HepG2 (cell line): ENCODE results near the gene ATP1A2. TPM values are rescaled to one million over a fixed set of nuclear protein-coding genes. Genes with fewer than 3 reads are reported as not detected.

Experiments
- ATAC-seq: fragments of 200-7000 bp; cut with Tn5 transposase; 3 replicates; pipeline ENCODE4 v1.9.1; 2020; ENCODE audit warnings: mild to moderate bottlenecking, moderate library complexity
- BruUV-seq: library from RNA; stranded (reverse); fragments of 400-500 nt; replicated peaks from 2 replicates; lab custom pipeline; 2021; lab: Mats Ljungman, UMichigan
- CTCF ChIA-PET: fragments of 300-600 bp; formaldehyde crosslinking; extraction: SDS; loops from one replicate; lab custom pipeline; 2021; ENCODE audit warnings: low total read pairs, inconsistent platforms, low intra/inter-chr PET ratio; lab: Yijun Ruan, JAX
- POLR2A ChIA-PET: fragments of 350-600 bp; sonication (Branson Sonifier 250); formaldehyde crosslinking; loops from one replicate; lab custom pipeline; 2020; ENCODE audit warnings: antibody characterized with exemption, inconsistent platforms; lab: Yijun Ruan, JAX
- DNase-seq: peaks from one replicate; pipeline ENCODE4 v3.0.0-alpha.2; 2015; ENCODE audit warnings: low spot score
- FAIRE-seq: peaks from 3 replicates; lab custom pipeline; 2011; peaks lifted over from hg19 to GRCh38; lab: Jason Lieb, UNC
- H2AFZ ChIP-seq: one replicate; pipeline ENCODE4 v1.6.1; 2011; ENCODE audit warnings: low read length, inconsistent platforms
- H3K27ac ChIP-seq: fragments of 300-600 bp; 3 replicates; pipeline ENCODE4 v1.8.0; 2011; ENCODE audit warnings: mixed run types, mild to moderate bottlenecking, mixed read lengths, low read length, inconsistent platforms; ENCODE audit not compliant: insufficient read depth; ENCODE audit errors: extremely low read length
- H3K27me3 ChIP-seq, 2 experiments: fragments of 200-600 bp in 1 of 2; 2 replicates in 1 of 2; 3 replicates in 1 of 2; pipeline versions ENCODE4 v1.6.0 to v1.8.0; 2011; ENCODE audit warnings: low read length in 2 of 2, mild to moderate bottlenecking in 2 of 2, moderate library complexity in 2 of 2, inconsistent platforms in 1 of 2; ENCODE audit not compliant: insufficient read depth in 2 of 2, control insufficient read depth in 1 of 2
- H3K36me3 ChIP-seq, 2 experiments: fragments of 200-600 bp in 1 of 2; replicated peaks in 1 of 2; 2 replicates in 1 of 2; 3 replicates in 1 of 2; pipeline versions ENCODE4 v1.5.1 to v1.8.0; 2011; ENCODE audit warnings: low read length in 2 of 2, inconsistent platforms in 1 of 2; ENCODE audit not compliant: insufficient read depth in 2 of 2, control insufficient read depth in 1 of 2
- H3K4me1 ChIP-seq: 2 replicates; pipeline ENCODE4 v1.5.1; 2012; ENCODE audit warnings: low read length, inconsistent platforms; ENCODE audit not compliant: insufficient read depth
- H3K4me2 ChIP-seq: 2 replicates; pipeline ENCODE4 v1.6.0; 2011; ENCODE audit warnings: low read depth, low read length, inconsistent platforms
- H3K4me3 ChIP-seq, 3 experiments: fragments of 200-600 bp in 1 of 3; sonication (generic), shearing (Covaris generic) in 1 of 3; replicated peaks in 1 of 3; 2 replicates each; pipeline ENCODE4 v1.5.1; 2011 to 2016; ENCODE audit warnings: low read length in 3 of 3, inconsistent platforms in 2 of 3, low read depth in 2 of 3, mild to moderate bottlenecking in 2 of 3, control low read depth in 1 of 3, mixed read lengths in 1 of 3; ENCODE audit not compliant: insufficient read depth in 1 of 3
- H3K79me2 ChIP-seq: one replicate; pipeline ENCODE4 v1.6.1; 2011; ENCODE audit warnings: low read length, inconsistent platforms; ENCODE audit not compliant: insufficient read depth
- H3K9ac ChIP-seq: 2 replicates; pipeline ENCODE4 v1.6.0; 2011; ENCODE audit warnings: mild to moderate bottlenecking, low read depth, low read length, inconsistent platforms; ENCODE audit not compliant: insufficient read depth
- H3K9me3 ChIP-seq: 2 replicates; pipeline ENCODE4 v1.5.1; 2012; ENCODE audit warnings: mild to moderate bottlenecking, low read length
- H4K20me1 ChIP-seq: 2 replicates; pipeline ENCODE4 v1.6.0; 2011; ENCODE audit warnings: inconsistent platforms, mild to moderate bottlenecking, low read length, moderate library complexity; ENCODE audit not compliant: insufficient read depth
- ATAD3A ChIP-seq: sonication (generic); formaldehyde crosslinking; IDR thresholded peaks from 2 replicates; pipeline ENCODE4 v1.4.0; 2020; ENCODE audit warnings: missing genetic modification reagents
- CEBPB ChIP-seq: IDR thresholded peaks from 2 replicates; pipeline ENCODE4 v1.6.1; 2011; ENCODE audit warnings: low read depth, low read length, improper control_type of control experiment, borderline replicate concordance
- EHMT2 ChIP-seq: fragments of 200-600 bp; sonication (generic); IDR thresholded peaks from 2 replicates; pipeline ENCODE4 v1.7.0; 2017; ENCODE audit warnings: antibody characterized with exemption, low read depth, low read length, borderline replicate concordance
- MIER2 ChIP-seq: IDR thresholded peaks from 2 replicates; pipeline ENCODE4 v1.6.1; 2016; ENCODE audit warnings: missing biosample characterization, missing genetic modification reagents
- MTF2 ChIP-seq: sonication (generic); formaldehyde crosslinking; IDR thresholded peaks from 2 replicates; pipeline ENCODE4 v1.5.0; 2020; ENCODE audit warnings: missing genetic modification reagents, borderline replicate concordance
- TCF12 ChIP-seq, 2 experiments: fragments of 450-650 bp in 1 of 2; sonication (generic) in 1 of 2; formaldehyde crosslinking in 1 of 2; IDR thresholded peaks; 2 replicates each; pipeline versions ENCODE4 v1.6.1 to v1.8.0; 2017 to 2022; ENCODE audit warnings: antibody characterized with exemption in 1 of 2, mild to moderate bottlenecking in 1 of 2, missing genetic modification reagents in 1 of 2, moderate library complexity in 1 of 2
- TEF ChIP-seq: sonication (generic); formaldehyde crosslinking; IDR thresholded peaks from 2 replicates; pipeline ENCODE4 v1.5.0; 2020; ENCODE audit warnings: missing genetic modification reagents
- ZMYM3 ChIP-seq: sonication (generic); formaldehyde crosslinking; IDR thresholded peaks from 2 replicates; pipeline ENCODE4 v1.5.1; 2020; ENCODE audit warnings: mild to moderate bottlenecking, missing genetic modification reagents
- ZNF263 ChIP-seq: sonication (generic); formaldehyde crosslinking; IDR thresholded peaks from 2 replicates; pipeline ENCODE4 v1.4.0; 2020; ENCODE audit warnings: missing genetic modification reagents
- ZNF609 ChIP-seq: sonication (generic); formaldehyde crosslinking; IDR thresholded peaks from 2 replicates; pipeline ENCODE4 v1.4.0; 2020; ENCODE audit warnings: mild to moderate bottlenecking, missing genetic modification reagents, borderline replicate concordance
- WGBS: methylation state at CpG from one replicate; pipeline ENCODE4 v1.1.6; 2017; ENCODE audit warnings: low lambda C conversion rate; 5-methylcytosine and 5-hydroxymethylcytosine counted together
- in situ Hi-C: cut with HindIII; loops from 2 replicates; pipeline ENCODE4 v1.10.0; 2017; ENCODE audit warnings: low pct_unique_long_range_greater_than_20kb; ENCODE audit not compliant: extremely low pct_ligation_motif_present
- intact Hi-C: fragments of 100-400 bp; cut with micrococcal nuclease; formaldehyde crosslinking; loops from one replicate; pipeline ENCODE4 v1.10.0; 2022; ENCODE audit not compliant: unreplicated experiment
- polyA plus RNA-seq, 8 experiments: library from polyadenylated mRNA; depleted of rRNA in 3 of 8; stranded (reverse) in 7 of 8; unstranded in 1 of 8; fragments of >200 nt; fragmentation: Illumina TruSeq in 4 of 8; extraction: Trizol in 4 of 8; gene quantifications; 2 replicates each; pipeline versions ENCODE4 v1.2.1 to v1.2.3, GENCODE V29; 2011 to 2016; ENCODE audit warnings: low read depth in 4 of 8, missing spikeins in 1 of 8, mixed read lengths in 1 of 8; ENCODE audit not compliant: insufficient read depth in 1 of 8
- total RNA-seq, 5 experiments: library from RNA; depleted of rRNA; stranded (reverse); fragments of >200 nt; fragmentation: Illumina TruSeq; extraction: Trizol; gene quantifications; 2 replicates each; pipeline ENCODE4 v1.2.3, GENCODE V29; 2016; ENCODE audit warnings: low read depth in 1 of 5
- TF ChIP-seq, protein P1 (sequence below): sonication (generic); formaldehyde crosslinking; IDR thresholded peaks from 2 replicates; pipeline ENCODE4 v1.4.0; 2020; ENCODE audit warnings: missing genetic modification reagents

The ATP1A2 gene
- total and polyA plus RNA-seq, 2 of the 13 experiments (the other 11 are each of a cell fraction or from before 2014, with no cell fraction given), result 0.16 TPM; not detected in 1

DNA sequence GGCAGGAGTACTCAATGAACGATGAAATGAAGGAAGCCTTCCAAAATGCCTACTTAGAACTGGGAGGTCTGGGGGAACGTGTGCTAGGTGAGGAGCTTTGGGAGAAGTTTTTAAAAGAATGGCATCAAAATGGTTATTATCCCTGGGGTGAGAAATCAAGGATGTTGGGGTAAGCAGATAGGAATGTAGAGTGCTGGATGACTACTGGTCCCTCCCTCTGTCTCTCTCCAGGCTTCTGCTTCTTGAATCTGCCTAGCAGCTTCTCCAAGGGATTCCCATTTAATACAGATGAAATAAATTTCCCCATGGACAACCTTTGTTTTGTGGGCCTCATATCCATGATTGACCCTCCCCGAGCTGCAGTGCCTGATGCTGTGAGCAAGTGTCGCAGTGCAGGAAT is 55.8 kb downstream of the ATP1A2 start (continued):
- TF ChIP-seq CEBPB, result no peak
- no peak for TF ChIP-seq EHMT2
- no peak for TF ChIP-seq ZNF263

DNA sequence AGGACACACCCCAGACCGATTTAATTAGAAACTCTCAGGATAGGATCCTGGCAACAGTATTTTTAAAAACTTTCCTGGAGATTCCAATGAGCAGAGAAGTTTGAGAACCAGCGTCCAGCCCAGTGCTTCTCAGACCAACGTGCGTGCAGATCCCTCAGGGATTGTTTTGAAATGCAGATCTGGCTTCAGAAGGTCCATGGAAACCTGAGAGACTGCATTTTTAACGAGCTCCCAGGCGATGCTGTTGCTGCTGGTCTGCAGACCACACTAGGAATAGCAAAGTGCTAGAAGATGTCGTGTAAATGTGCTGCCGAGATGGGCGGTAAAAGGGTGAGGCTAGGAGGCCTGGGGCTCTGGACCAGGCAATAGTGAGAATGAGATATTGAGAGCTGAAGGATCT is 56.4 kb downstream of the ATP1A2 start:
- TF ChIP-seq TCF12 (IDR thresholded peaks at IDR 0.05) (no peak), TCF12 (CRISPR knock-in tag; IDR thresholded peaks at IDR 0.05) (no peak), ATAD3A (CRISPR knock-in tag) (no peak), MIER2 (CRISPR knock-in tag) (no peak), MTF2 (CRISPR knock-in tag) (no peak), TEF (CRISPR knock-in tag) (no peak), ZNF609 (no peak), ZMYM3 (CRISPR knock-in tag) (no peak)
- TF ChIP-seq, protein P1, sequence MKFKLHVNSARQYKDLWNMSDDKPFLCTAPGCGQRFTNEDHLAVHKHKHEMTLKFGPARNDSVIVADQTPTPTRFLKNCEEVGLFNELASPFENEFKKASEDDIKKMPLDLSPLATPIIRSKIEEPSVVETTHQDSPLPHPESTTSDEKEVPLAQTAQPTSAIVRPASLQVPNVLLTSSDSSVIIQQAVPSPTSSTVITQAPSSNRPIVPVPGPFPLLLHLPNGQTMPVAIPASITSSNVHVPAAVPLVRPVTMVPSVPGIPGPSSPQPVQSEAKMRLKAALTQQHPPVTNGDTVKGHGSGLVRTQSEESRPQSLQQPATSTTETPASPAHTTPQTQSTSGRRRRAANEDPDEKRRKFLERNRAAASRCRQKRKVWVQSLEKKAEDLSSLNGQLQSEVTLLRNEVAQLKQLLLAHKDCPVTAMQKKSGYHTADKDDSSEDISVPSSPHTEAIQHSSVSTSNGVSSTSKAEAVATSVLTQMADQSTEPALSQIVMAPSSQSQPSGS (CRISPR knock-in tag), result no peak
- TF ChIP-seq, all 625 proteins: peak for 0
- H3K27me3 ChIP-seq, result peaks cover 2 to 43% of the 10 kb centered on the region in 2 experiments; a peak in 3 of 5 replicates
- CTCF ChIA-PET, result no interaction called here
- no peaks in the 10 kb centered on the region for H3K36me3 ChIP-seq
- in situ Hi-C loops (no loop called here), intact Hi-C loops (no loop called here)
- H3K9me3 ChIP-seq, result no peaks in the 10 kb centered on the region
- H3K9ac ChIP-seq, result no peak overlapping the region
- H3K4me3 ChIP-seq, result no peak overlapping the region
- FAIRE-seq (no peak), ATAC-seq (no peak), DNase-seq (no peak)
- no peak overlapping the region for H3K27ac ChIP-seq
- no peak overlapping the region for H3K4me2 ChIP-seq
- 30% methylated on average over 9 of the region's 9 CpGs for WGBS
- no peak overlapping the region for H2AFZ ChIP-seq
- POLR2A ChIA-PET, result no interaction called here
- no TSS peak for BruUV-seq
- no peaks in the 10 kb centered on the region for H4K20me1 ChIP-seq
- H3K79me2 ChIP-seq, result no peaks in the 10 kb centered on the region
- H3K4me1 ChIP-seq, result peaks cover 24% of the 10 kb centered on the region
